DMS53 (cell line): Measurements from ENCODE around the gene PRELID2.
"Not testable (repeated sequence)": the region's sequence is repeated elsewhere in the genome, so short reads cannot be mapped to it uniquely, and the experiment has no call there.

ENCODE experiments used
- DNase-seq: peaks from one replicate; lab custom pipeline; 2025; lab: John Stamatoyannopoulos, UW

Gene PRELID2

DNA sequence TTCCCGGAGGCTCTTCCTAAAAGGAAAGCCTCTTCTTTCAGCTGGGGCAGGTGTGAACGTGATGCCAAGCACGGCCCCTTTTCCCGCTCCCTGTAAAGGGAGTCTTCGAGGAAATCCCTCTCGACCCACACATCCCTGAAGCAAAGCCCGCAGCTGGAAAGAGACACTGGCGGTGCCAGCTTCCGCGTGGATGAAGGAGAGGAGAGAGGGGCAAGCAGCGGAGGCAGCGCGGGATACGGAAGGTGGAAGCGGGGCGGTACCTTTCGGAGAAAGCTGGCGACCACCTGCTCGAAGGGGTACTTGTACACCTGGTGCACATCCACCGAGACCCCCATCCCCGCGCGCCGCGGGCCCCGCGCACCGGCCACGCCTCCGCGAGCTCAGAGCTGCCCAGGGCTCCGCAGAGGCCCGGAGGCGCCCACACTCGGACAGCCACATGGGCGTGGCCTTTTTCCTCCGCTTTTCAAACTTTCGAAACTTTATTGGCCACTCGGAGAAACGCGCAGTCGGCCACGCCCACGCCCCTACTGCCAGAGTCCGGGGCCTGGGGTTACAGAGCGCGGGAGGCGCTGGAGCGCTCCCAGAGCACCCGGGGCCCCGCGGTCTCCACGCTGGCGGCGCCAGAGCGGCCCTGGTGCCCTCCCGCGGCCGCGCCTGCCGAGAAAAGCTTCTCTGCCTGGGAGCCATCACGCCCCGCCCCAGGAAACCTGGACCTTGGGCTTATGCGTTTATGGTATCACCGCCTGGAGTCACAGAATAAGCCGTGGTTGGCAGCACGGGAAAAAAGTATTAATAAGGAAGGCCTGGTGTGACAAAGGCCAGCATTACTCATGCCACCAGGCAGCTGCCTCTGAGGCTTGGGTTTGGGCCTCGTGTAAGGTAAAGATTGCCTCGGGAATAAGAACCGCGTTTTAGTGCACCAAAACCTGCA lies at the start of gene PRELID2:
TSS of gene PRELID2 (minus strand) at position 426 of the 931 bp plus-strand sequence. CDS start at position 335, 91 bp downstream.
- DNase-seq = peak; percentile 97

DNA sequence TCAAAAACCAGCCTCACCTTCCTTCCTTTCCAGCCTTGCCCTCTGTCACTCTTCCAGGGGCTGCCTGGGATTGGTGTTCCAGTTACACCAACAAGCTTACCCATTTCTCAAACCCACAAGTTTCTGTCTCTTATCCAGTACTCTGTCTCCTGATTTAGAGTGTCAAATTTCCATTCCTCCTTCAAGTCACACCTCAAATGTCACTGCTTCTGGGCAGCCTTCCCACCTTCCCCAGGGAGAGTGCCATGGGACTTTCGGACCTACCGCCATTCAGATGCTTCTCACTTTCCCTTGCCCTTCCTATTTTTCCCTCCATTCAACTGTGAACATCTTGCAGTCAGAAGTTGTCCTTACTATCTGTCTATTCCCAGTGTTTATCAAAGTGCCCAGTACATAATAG lies 39.6 kb upstream of the PRELID2 start:
- no peak for DNase-seq

DNA sequence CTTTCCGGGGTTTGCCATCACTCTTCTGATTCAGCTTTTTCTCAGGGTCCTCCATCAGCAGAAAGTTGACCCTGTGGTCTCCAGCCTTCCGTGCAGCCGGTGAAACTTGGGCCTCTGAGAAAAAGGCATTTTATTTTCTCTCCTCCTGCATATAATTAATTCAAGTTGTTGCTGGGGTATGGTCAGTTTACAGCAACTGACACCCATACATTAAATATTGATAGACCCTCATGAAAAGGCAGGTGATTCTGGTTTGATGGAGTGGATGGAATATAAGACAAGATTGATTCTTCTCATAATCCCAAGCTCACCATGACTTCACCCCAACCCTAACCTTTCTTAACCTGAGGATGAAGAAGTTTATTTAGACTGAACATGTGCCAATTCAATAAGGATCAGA lies 37.8 kb upstream of the PRELID2 start, which contains the start of gene GRXCR2:
TSS of gene GRXCR2 (minus strand) at position 101 of the 400 bp plus-strand sequence. CDS start at position 55, 46 bp downstream.
- DNase-seq = no peak

DNA sequence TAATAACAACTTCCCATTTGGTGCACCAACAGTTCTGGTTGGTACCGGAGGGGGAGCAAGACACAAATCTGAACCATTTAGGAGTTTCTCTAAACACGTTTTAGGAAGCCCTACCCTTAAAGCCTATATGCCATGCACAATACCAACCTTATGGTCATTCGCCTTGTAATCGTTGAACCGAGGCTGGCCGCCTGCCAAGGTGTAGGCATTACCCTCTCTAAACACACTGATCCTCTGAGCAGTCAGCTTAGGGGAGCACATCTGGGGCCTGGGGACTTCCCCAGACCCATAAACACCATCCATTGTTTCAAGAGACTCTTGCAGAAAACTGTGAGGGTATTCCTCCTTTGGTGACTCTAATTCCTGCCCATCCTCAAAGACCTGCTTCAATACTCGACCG lies 37.3 kb upstream of the PRELID2 start:
- peak; percentile 28 for DNase-seq

DNA sequence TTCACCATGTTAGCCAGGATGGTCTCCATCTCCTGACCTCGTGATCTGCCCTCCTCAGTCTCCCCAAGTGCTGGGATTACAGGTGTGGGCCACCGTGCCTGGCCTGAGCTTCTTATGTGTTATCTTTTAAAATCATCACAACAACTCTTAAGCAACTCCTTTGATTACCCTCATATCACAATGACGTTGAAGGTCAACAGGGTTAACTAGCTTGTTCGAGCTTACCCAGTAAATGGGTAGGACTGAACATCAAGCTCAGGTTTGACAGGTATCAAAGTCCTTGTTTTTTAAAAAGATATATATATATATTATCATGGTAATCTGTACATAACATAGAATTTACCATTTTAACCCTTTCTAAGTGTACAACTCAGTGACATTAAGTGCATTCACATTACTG lies 34.6 kb upstream of the PRELID2 start:
- DNase-seq = no peak

DNA sequence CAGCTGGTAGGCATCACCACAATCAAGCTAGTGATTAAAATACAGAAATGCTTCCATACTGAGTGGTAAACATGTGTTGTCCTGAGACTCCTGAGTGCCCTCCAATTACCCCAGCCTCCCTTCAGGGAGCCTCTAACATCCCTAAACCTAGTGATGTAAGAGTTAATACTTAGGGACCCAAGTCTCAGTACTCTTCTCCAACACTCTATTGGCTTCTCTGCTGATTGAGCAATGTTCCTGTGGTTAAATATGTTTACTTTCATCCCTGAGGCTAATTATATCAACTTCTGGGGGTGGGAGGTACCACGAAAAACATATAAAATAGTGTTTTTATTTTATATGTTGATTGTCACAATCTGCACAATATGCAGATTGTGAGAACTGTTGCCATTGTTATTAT lies 32.7 kb upstream of the PRELID2 start:
- DNase-seq = no peak

DNA sequence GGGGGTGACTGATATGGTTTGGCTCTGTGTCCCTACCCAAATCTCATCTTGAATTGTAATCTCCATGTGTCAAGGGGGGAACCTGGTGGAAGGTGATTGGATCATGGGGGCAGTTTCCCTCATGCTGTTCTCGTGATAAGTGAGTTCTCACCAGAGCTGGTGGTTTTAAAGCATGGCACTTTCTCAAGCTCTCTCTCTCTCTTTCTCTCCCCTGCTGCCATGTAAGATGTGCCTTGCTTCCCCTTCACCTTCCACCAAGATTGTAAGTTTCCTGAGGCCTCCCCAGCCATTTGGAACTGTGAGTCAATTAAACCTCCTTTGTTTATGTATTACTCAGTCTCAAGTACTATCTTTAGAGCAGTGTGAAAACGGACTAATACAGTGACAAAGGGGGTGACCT lies 29.3 kb upstream of the PRELID2 start:
- DNase-seq = not testable (repeated sequence)

DNA sequence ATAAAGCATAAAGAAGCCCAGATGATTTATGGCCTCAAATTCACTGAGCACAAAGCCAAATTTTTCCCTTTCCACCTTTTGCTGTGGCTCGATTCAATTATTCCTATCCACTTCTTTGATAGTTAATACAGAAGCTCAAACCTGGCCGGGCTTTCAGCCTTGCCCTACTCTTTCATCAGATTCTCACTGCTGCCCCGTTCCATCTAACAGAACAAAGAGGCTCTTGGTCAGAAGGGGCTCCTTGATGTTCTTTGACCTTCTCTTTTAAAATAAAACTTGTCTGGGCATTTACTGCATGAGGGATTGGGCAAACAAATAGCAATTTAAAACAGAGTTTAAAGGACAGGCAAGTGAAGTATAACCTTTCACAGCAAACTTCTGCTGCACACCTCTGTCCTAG lies 27.9 kb upstream of the PRELID2 start:
- no peak for DNase-seq

DNA sequence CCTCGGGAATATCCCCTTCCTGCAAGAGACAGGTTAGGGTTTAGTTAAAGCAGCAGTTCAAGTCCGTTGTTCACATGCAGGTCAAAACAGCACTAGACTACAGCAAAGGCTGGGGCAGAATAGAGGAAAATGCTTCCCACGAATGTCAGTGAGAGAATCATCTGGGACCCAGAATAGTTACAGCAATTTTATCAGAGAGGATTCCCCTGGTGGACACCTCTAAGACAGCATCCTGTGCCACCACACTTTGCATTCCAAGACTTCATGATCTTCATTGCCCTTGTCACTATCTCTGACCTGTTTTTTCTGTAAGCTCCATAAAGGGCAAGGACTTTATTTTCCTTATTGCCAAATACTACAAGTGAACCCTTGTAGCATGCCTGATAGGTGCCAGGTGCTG lies 24.8 kb upstream of the PRELID2 start:
- DNase-seq = peak; percentile 24

DNA sequence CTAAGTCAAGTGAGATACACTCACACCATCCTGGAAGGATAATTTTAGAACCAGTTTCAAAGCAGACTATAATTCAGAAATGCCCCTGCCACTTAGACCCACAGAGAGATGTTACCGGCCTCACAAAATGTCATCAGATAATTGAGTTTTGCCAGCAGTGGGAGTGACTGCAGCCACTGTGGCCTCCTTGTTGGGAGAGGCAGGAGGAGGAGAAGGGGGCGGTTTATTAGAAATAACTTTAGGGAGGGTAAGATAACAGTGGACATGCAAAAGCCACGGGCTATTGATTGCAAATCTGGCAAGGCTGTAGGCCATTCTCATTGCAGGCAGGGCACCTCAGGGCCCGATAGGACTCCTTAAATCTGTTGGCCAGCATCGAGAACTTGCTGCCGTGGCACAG lies 24.3 kb upstream of the PRELID2 start:
- DNase-seq = no peak

DNA sequence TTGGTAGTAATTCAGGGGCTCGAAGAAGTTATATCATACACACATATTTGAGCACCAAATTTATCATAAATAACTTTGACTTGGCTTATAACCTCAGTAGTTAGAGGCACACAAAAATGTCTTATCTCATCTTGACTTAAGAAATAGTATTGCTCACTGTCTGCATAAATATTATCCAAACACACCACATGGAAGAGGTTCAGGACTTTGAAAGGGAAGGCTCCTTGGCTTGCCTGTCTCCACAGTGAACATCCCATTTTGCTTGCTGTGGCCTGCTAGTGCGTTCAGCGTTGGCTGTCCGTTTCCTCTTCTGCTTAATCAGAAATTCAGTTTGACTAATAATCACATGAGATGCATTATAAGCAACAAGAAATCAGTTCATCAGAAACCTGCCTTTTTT lies 23.8 kb upstream of the PRELID2 start:
- no peak for DNase-seq

DNA sequence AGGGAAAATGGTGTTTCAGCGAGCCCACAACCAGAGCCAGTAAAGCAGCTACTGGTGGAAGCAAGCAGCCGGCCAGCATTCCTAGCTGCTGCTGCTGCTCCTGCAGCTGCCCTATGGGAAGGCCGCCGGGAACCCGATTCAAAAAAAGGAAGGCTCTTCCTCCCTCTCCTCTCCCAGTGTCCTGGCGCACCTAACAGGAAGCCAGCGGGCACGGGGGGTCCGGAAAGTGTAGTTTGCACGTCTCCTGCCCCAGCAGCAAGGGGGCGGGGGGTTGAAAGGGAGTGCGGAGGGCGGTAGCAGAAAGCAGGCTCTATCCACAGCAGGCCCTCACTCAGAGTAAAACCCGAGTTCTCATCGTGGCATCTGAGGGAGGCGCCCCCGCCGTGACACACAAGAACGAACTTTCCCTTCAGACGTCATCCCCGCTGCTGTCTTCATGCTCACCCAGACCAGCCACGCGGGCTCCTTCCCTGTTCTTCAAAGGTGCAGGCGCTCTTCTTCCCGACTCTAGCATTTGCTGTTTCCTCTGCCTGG lies 21.2 kb upstream of the PRELID2 start:
- peak; percentile 84 for DNase-seq

DNA sequence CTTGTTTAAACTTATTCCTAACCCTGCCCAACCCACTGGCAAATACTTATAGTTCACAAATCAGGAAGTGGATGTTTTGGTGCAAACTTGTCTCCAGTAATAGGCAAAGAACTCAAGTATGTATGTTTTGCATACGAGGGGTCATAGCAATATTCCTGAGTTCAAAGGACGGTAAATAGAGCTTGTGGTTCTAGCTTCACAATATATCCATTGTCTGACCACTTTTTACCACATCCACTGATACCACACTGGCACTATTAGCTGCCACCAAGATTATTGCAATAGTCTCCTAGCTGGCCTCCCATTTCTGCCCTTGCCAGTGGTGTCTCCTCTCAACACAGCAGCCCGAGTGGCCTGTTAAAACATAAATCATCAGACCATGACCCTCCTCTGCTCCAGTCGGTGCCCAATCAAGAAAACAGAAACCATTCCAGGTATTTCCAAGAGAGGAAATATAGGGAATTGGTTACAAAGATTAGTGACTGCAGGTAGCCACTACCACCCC lies 20.7 kb upstream of the PRELID2 start:
- DNase-seq = peak; percentile 79

DNA sequence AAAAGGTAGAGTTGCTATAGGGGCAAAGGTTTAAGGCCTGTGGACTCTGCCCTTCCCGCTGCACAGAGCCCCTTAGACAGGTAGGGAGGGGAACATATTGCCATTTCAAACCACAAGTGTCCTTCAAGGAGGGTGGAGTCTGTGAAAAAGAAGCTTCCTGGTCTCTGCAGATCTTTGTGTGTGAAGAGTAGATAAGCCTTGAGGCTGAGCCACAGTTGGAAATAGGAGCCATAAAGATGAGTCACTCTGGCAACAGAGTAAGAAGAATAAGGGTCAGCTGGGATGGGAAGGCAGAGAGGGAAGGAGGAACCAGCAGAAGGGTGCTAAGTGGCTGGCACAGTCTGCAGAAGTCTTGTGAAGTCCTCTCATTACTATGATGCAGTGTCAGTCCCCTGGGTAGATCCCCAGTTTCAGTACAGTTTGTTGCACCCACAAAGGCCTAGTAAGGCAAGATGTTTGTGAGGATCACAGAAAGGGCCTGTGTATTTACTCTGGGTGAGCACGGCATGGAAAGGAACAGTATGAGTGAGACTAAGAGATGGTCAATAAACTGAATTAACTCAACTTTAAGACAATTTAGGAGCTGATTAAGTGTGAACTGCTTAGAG lies 19.6 kb upstream of the PRELID2 start:
- peak; percentile 90 for DNase-seq

DNA sequence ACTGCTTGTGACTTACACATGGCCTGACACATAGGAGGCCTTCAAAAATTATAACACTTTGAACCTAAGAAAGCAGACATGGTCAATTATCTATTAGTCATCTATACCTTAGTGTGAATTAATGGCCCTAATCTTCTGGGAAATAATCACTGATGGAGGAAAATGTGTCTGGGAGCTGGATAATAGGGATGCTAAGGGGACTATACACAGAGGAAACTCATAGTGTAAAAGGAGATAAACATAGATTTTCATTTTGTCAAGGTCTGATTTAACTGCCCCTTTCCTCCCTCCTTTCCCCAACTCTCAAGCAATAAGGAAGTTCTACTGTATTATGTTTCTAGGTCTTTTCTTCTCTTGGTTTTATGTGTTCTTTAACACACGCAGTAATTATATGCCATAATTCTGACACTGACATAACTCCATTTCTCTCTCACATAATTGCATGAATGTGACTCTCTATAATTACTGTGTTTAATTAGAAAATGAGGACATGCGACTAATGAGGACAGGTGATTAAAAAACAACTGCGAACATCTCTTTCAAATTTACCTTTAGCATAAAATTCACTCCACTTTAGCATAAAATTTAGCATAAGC lies 18.7 kb upstream of the PRELID2 start:
- DNase-seq = no peak

DNA sequence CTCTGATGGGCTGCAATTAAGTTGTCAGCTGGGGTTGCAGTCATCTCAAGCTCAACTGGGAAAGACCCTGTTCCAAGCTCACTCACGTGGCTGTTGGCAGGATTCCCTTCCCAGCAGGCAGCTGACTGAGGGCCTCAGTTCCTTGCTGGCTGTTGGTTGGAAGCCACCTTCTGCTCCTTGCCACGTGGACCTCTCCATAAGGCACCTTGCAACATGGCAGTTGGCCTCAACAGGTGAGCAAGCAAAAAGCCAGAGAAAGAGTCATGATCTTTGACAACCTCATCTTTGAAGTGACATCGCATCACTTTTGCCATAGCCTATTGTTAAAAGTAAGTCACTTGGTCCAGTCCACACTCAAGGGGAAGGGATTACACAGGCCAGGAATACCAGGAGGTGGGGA lies 17.8 kb upstream of the PRELID2 start:
- no peak for DNase-seq

DNA sequence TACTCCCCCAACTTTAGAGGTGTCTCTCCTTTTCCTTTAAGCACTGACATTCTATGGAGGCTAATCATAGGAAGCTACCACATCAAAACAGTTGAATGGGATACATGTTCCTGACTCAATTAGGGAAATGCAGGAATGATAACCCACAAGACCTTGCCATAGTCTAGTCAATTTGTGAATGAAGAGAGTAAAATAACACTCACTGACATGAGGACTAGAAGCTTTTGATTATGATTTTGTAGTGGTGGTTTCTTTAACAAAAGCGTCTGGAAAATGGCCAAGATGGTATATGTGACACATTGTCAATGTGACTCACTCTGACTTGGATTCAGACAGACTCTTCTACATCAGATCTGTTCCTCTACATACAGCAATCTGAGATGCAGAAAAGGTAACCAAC lies 13.7 kb upstream of the PRELID2 start:
- no peak for DNase-seq

DNA sequence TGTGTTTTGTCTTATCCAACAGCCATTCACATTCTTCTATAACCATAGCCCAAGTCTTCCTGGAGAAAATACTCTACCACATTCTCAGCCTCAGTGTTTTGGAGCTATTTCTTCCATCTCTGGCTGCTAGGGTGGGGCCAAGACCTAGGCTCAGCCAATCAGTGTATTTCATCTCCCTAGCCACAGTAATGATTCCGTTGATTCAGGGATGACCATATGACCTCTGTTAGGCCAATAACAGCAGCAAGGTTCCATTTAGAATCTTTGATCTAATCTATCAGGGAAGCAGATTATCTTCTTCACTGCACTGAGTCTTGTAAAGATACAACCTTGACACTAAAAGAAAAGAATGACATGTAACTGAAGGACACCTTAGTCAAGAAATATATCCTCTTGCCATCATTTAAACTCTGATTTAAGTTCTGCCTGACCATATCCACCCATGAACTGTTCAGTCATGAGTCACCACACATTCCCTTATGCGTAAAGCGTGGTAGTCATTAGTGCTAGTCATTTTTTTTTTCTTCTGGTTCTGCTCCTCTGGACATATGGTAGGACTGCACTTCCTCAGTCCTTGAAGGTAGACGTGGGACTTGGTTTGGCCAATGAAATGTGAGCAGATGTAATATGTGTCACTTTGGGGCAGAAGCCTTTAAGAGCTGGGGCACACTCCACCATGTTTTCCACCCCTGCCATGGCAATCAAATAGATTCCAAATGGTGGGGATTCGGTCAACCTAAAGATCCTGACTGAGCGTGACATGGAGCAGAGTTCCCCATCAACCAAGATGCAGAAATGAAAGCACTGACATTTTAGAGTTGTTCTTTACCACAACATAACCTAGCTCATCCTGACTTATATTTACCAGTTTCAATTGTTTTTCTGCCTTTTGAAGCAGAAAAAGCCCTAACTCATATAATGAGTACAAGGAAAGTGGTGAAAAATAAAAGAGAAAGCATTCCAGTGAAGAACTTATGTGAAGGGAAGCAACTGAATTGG lies 12.7 kb upstream of the PRELID2 start:
- no peak for DNase-seq

DNA sequence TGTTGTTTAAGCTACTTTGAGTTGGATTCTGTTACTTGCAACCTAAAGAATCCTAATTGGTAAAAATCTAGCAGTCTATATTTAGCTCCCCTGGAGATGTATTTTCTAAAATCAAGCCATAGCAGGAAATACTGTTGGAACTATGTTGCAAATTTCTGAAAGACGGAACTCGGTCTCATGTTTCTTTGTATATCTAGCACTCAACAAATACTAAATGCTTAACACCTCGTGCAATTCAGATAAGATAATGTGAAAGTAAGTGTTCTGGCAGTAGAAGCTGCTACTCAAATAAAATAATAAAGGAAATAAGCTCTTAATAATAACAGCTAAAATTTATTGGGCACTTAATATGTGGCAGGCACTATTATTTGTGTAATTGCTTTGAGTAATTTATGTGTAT lies 10.9 kb upstream of the PRELID2 start:
- no peak for DNase-seq

DNA sequence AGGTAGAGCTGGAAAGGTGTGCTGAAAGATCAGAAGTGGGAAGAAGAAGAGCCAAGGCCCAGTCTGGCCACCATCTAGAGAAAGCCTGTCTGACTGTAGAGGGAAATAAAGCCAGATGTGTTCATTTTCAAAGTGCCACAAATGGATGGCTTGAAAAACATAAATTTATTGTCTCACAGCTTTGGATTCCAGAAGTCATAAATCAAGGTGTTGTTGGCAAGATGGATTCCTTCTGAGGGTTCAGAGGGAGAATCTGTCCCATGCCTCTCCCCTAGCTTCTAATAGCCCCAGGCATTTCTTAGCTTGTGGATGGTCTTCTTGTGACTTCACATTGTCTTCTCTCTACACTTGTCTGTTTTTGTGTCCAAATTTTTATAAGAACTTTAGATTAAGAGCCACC lies 6.2 kb upstream of the PRELID2 start:
- DNase-seq = no peak

DNA sequence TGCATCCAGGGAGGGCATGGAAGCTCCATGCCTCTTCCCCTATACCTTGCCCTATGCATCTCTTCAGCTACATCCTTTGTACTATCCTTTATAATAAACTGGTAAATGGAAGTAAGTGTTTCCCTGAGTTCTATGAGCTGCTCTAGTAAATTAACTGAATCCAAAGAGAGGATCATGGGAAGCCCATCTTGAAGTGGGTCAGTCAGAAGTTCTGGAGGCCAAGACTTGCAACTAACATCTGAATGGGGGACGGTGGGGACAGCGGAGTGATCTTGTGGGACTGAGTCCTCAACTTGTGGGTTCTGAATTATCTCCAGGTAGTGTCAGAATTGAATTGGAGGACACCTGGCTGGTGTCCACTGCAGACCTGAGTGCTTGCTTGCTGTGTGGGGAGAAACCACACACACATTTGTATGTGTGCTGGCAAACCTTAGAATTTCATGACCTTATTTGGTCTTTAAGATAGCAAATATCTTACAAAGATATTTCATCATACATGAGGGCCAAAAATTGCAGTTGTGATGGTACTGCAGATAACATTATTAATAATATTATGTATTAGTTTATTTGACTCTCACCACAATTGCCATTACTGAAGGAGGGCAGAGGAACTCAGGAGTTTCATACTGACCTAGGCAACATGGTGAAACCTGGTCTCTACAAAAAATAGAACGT lies 5.5 kb upstream of the PRELID2 start:
- DNase-seq = no peak
